ENCODE results near the gene TBC1D32. TPM values are rescaled to one million over a fixed set of nuclear protein-coding genes. Genes with fewer than 3 reads are reported as not detected.
A peak's percentile ranks its signal among the peaks of the same experiment; 100 is the strongest.
"Not testable (repeated sequence)": the region's sequence is repeated elsewhere in the genome, so short reads cannot be mapped to it uniquely, and the experiment has no call there.

Gene TBC1D32
- total RNA-seq, 1 experiment from 2014 or later, result 3.4 TPM

DNA sequence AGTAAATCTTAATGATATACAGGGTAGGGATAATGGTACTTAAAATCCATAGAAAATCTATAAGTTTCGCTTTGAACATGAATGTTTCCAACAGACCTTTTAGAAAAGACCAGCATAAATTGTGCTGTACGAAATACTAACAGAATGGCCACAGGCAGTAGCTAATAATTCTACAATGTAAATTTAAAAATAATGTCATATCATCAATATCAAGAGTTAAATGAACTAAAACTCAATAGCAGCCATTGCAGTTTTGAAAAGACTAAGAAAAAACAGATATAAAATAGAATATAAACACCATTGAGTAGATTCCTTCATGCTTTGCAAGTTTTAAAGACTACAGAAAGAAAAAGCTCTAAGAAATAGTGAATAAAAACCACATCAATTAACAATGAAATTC, 14.7 kb downstream of the TBC1D32 start:
- ChIA-PET POLR2A (no interaction called here), CTCF (interaction anchor here (0.6 to 2.0 kb wide), 2 partner anchors 81 to 702 kb away, joined by 3 to 14 read pairs; no protein-coding TSS in a partner anchor)
- H3K27ac Mint-ChIP-seq (ENCODE audit: unreplicated experiment), result no peak overlapping the region
- no peaks in the 10 kb centered on the region for H3K36me3 ChIP-seq (ENCODE audit: control insufficient read depth, insufficient read depth, low read length)
- H3K4me3 Mint-ChIP-seq (ENCODE audit: unreplicated experiment), result no peak overlapping the region
- no peaks in the 10 kb centered on the region for H3K9me3 ChIP-seq
- DNase-seq, result no peak
- no peaks in the 10 kb centered on the region for H3K4me1 Mint-ChIP-seq (ENCODE audit: low read depth, unreplicated experiment)
- H3K36me3 Mint-ChIP-seq (ENCODE audit: insufficient read depth, unreplicated experiment), result no peaks in the 10 kb centered on the region
- no peaks in the 10 kb centered on the region for H3K9me3 Mint-ChIP-seq (ENCODE audit: unreplicated experiment)
- H3K27me3 ChIP-seq (replicated peaks; ENCODE audit: control insufficient read depth, insufficient read depth, low read length), result no peaks in the 10 kb centered on the region
- no peaks in the 10 kb centered on the region for H3K27me3 Mint-ChIP-seq (ENCODE audit: insufficient read depth, unreplicated experiment)
- no peak overlapping the region for H3K4me3 ChIP-seq (ENCODE audit: low read depth, low read length)
- no TSS peak for BruUV-seq (replicated peaks)
- no peaks in the 10 kb centered on the region for H3K4me1 ChIP-seq
- intact Hi-C loops (cut with micrococcal nuclease; ENCODE audit: unreplicated experiment), result loop anchor here (1.0 kb wide), 2 partner anchors 81 to 714 kb away; no protein-coding TSS in a partner anchor
- TF ChIP-seq, protein P1, sequence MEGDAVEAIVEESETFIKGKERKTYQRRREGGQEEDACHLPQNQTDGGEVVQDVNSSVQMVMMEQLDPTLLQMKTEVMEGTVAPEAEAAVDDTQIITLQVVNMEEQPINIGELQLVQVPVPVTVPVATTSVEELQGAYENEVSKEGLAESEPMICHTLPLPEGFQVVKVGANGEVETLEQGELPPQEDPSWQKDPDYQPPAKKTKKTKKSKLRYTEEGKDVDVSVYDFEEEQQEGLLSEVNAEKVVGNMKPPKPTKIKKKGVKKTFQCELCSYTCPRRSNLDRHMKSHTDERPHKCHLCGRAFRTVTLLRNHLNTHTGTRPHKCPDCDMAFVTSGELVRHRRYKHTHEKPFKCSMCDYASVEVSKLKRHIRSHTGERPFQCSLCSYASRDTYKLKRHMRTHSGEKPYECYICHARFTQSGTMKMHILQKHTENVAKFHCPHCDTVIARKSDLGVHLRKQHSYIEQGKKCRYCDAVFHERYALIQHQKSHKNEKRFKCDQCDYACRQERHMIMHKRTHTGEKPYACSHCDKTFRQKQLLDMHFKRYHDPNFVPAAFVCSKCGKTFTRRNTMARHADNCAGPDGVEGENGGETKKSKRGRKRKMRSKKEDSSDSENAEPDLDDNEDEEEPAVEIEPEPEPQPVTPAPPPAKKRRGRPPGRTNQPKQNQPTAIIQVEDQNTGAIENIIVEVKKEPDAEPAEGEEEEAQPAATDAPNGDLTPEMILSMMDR (IDR thresholded peaks at IDR 0.05; ENCODE audit: insufficient read depth in 1 of 2, low read depth in 1 of 2, low read length in 1 of 2, severe bottlenecking in 1 of 2, unreplicated experiment in 1 of 2), result no peak

DNA sequence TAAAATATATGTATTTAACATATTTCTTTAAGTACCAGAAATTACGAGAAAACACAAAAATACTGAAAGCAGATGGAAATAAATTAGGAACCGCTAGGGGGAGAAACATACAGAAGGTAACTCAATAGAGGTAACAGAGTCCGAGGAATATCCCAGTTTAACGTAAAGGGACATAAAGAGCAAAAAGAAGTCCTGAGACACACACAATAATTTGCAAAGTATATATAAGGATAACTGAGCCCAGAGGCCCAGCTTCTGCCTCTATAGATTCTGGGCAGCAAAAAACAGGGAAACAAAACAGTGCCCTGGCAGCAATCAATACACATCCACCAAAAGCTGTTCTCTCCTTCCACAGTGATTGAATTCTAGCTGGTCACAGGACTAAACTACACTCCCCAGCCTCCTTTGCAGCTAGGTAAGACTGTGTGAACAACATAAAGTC, 15.1 kb downstream of the TBC1D32 start:
- ChIA-PET POLR2A (no interaction called here), CTCF (interaction anchor here (0.6 to 2.0 kb wide), 2 partner anchors 81 to 702 kb away, joined by 3 to 14 read pairs; no protein-coding TSS in a partner anchor)
- H3K36me3 Mint-ChIP-seq (ENCODE audit: insufficient read depth, unreplicated experiment), result no peaks in the 10 kb centered on the region
- no peak overlapping the region for H3K27ac Mint-ChIP-seq (ENCODE audit: unreplicated experiment)
- Histone ChIP-seq H3K4me3 (ENCODE audit: low read depth, low read length) (no peak overlapping the region), H3K36me3 (ENCODE audit: control insufficient read depth, insufficient read depth, low read length) (no peaks in the 10 kb centered on the region), H3K9me3 (no peaks in the 10 kb centered on the region), H3K27me3 (replicated peaks; ENCODE audit: control insufficient read depth, insufficient read depth, low read length) (no peaks in the 10 kb centered on the region), H3K4me1 (no peaks in the 10 kb centered on the region)
- peak in 1 of 2 experiments; percentile 26 for DNase-seq
- intact Hi-C loops (cut with micrococcal nuclease; ENCODE audit: unreplicated experiment), result loop anchor here (1.0 kb wide), 2 partner anchors 81 to 714 kb away; no protein-coding TSS in a partner anchor
- no TSS peak for BruUV-seq (replicated peaks)
- peak overlapping the region; percentile 28 for H3K4me3 Mint-ChIP-seq (ENCODE audit: unreplicated experiment)
- H3K9me3 Mint-ChIP-seq (ENCODE audit: unreplicated experiment), result no peaks in the 10 kb centered on the region
- TF ChIP-seq, protein P1 (IDR thresholded peaks at IDR 0.05; ENCODE audit: insufficient read depth in 1 of 2, low read depth in 1 of 2, low read length in 1 of 2, severe bottlenecking in 1 of 2, unreplicated experiment in 1 of 2), result peak; percentile 54 to 57
- H3K4me1 Mint-ChIP-seq (ENCODE audit: low read depth, unreplicated experiment), result no peaks in the 10 kb centered on the region
- no peaks in the 10 kb centered on the region for H3K27me3 Mint-ChIP-seq (ENCODE audit: insufficient read depth, unreplicated experiment)

DNA sequence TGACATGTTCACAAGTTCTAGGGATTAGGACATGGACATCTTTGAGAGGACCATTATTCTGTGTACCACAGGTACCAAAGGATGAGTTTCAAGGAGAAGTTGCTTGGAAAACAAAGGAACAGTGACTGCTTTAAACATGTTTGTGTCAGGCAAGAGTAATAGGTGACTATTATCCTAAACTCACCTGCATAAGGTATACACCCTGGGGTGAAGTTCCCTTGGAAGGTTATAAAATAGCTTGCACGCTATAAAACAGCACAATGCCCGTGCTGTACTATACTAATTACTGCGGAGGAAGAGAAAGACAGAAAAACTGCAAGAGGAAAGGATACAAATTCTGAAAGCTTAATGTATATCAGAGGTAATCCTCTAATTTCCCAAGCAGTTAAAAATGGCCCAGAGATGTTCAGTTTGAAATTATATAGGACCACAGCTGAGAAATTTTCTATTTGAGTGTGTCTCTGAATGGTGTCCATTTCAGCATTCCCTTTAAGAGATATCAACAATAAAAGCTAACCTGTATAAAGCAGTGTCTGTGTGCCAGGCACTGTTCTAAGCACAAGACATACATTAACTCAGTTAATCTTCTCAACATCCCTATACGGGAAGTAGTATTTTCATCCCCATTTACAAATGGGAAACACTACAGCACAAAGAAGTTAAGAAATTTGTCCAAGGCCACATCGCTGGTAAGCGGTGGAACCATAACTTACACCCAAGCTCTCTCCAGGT, 19.7 kb downstream of the TBC1D32 start:
- no peaks in the 10 kb centered on the region for H3K27me3 Mint-ChIP-seq (ENCODE audit: insufficient read depth, unreplicated experiment)
- Histone ChIP-seq H3K9me3 (no peaks in the 10 kb centered on the region), H3K4me1 (no peaks in the 10 kb centered on the region), H3K36me3 (ENCODE audit: control insufficient read depth, insufficient read depth, low read length) (no peaks in the 10 kb centered on the region), H3K27me3 (replicated peaks; ENCODE audit: control insufficient read depth, insufficient read depth, low read length) (no peaks in the 10 kb centered on the region), H3K4me3 (ENCODE audit: low read depth, low read length) (no peak overlapping the region)
- TF ChIP-seq, protein P1 (IDR thresholded peaks at IDR 0.05; ENCODE audit: insufficient read depth in 1 of 2, low read depth in 1 of 2, low read length in 1 of 2, severe bottlenecking in 1 of 2, unreplicated experiment in 1 of 2), result no peak
- no peaks in the 10 kb centered on the region for H3K9me3 Mint-ChIP-seq (ENCODE audit: unreplicated experiment)
- DNase-seq, result no peak
- no peak overlapping the region for H3K4me3 Mint-ChIP-seq (ENCODE audit: unreplicated experiment)
- CTCF ChIA-PET, result no interaction called here
- H3K36me3 Mint-ChIP-seq (ENCODE audit: insufficient read depth, unreplicated experiment), result no peaks in the 10 kb centered on the region
- H3K27ac Mint-ChIP-seq (ENCODE audit: unreplicated experiment), result no peak overlapping the region
- intact Hi-C loops (cut with micrococcal nuclease; ENCODE audit: unreplicated experiment), result no loop called here
- no TSS peak for BruUV-seq (replicated peaks)
- POLR2A ChIA-PET, result no interaction called here
- H3K4me1 Mint-ChIP-seq (ENCODE audit: low read depth, unreplicated experiment), result no peaks in the 10 kb centered on the region

DNA sequence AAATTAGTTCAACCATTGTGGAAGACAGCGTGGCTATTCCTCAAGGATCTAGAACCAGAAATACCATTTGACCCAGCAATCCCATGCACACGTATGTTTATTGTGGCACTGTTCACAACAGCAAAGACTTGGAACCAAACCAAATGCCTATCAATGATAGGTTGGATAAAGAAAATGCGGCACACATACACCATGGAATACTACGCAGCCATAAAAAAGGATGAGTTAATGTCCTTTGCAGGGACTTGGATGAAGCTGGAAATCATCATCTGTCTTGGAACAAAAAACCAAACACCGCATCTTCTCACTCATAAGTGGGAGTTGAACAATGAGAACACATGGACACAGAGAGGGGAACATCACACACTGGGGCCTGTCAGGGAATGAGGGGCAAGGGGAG, 22.5 kb downstream of the TBC1D32 start:
- DNase-seq; H3K9me3 Mint-ChIP-seq (ENCODE audit: unreplicated experiment); H3K4me3 ChIP-seq (ENCODE audit: low read depth, low read length); H3K36me3 Mint-ChIP-seq (ENCODE audit: insufficient read depth, unreplicated experiment); H3K9me3 ChIP-seq; H3K4me1 Mint-ChIP-seq (ENCODE audit: low read depth, unreplicated experiment); H3K27me3 ChIP-seq (replicated peaks; ENCODE audit: control insufficient read depth, insufficient read depth, low read length); H3K4me1 ChIP-seq; H3K36me3 ChIP-seq (ENCODE audit: control insufficient read depth, insufficient read depth, low read length); intact Hi-C loops (cut with micrococcal nuclease; ENCODE audit: unreplicated experiment); H3K27me3 Mint-ChIP-seq (ENCODE audit: insufficient read depth, unreplicated experiment); BruUV-seq (replicated peaks); POLR2A ChIA-PET; CTCF ChIA-PET; H3K4me3 Mint-ChIP-seq (ENCODE audit: unreplicated experiment); H3K27ac Mint-ChIP-seq (ENCODE audit: unreplicated experiment): not testable (repeated sequence)

Data from Caco-2 (cell line).